Measurements from ENCODE around the gene ZFP90. TPM values are rescaled to one million over a fixed set of nuclear protein-coding genes. Genes with fewer than 3 reads are reported as not detected.
"Not testable (repeated sequence)": the region's sequence is repeated elsewhere in the genome, so short reads cannot be mapped to it uniquely, and the experiment has no call there.

Gene ZFP90
- total RNA-seq: 39.9 TPM

GRCh38 chr16:68538880-68539701 lies at the start of gene ZFP90:
ZFP90 (plus strand) TSS chr16:68539291; CDS start chr16:68539793, 502 bp downstream.
- peak; percentile 91 for DNase-seq (ENCODE audit: low spot score)
- intact Hi-C loops (cut with DNase I): no loop called here
- ATAC-seq: peak; percentile 99

- intact Hi-C loops (cut with DNase I): no loop called here
- no peak for DNase-seq (ENCODE audit: low spot score)
Observed at GRCh38 chr16:68490358-68490757, 48.7 kb upstream of the ZFP90 start.

GRCh38 chr16:68490829-68491575 lies 48.1 kb upstream of the ZFP90 start:
- ATAC-seq: no peak
- intact Hi-C loops (cut with DNase I): no loop called here

More at GRCh38 chr16:68490358-68490757, 48.7 kb upstream of the ZFP90 start:
- ATAC-seq: no peak

GRCh38 chr16:68491576-68491950 lies 47.5 kb upstream of the ZFP90 start:
- no peak for ATAC-seq
- intact Hi-C loops (cut with DNase I): no loop called here
- DNase-seq (ENCODE audit: low spot score): no peak

More at GRCh38 chr16:68490829-68491575, 48.1 kb upstream of the ZFP90 start:
- DNase-seq (ENCODE audit: low spot score): no peak

- intact Hi-C loops (cut with DNase I): no loop called here
- no peak for DNase-seq (ENCODE audit: low spot score)
- ATAC-seq: no peak
Observed at GRCh38 chr16:68492151-68492542, 46.9 kb upstream of the ZFP90 start.

GRCh38 chr16:68492543-68493411 lies 46.3 kb upstream of the ZFP90 start:
- DNase-seq (ENCODE audit: low spot score) (no peak), ATAC-seq (no peak)
- intact Hi-C loops (cut with DNase I): no loop called here

- intact Hi-C loops (cut with DNase I): no loop called here
- ATAC-seq: no peak
Observed at GRCh38 chr16:68493412-68494070, 45.5 kb upstream of the ZFP90 start.

GRCh38 chr16:68494261-68494660 lies 44.8 kb upstream of the ZFP90 start:
- ATAC-seq; DNase-seq (ENCODE audit: low spot score); intact Hi-C loops (cut with DNase I): not testable (repeated sequence)

More at GRCh38 chr16:68493412-68494070, 45.5 kb upstream of the ZFP90 start:
- DNase-seq (ENCODE audit: low spot score): no peak

GRCh38 chr16:68496689-68497088 lies 42.4 kb upstream of the ZFP90 start:
- intact Hi-C loops (cut with DNase I): no loop called here
- no peak for DNase-seq (ENCODE audit: low spot score)

GRCh38 chr16:68499006-68499405 lies 40.1 kb upstream of the ZFP90 start:
- intact Hi-C loops (cut with DNase I): no loop called here
- DNase-seq (ENCODE audit: low spot score) (no peak), ATAC-seq (no peak)

More at GRCh38 chr16:68496689-68497088, 42.4 kb upstream of the ZFP90 start:
- no peak for ATAC-seq

GRCh38 chr16:68503334-68503733 lies 35.8 kb upstream of the ZFP90 start:
- intact Hi-C loops (cut with DNase I): no loop called here
- DNase-seq (ENCODE audit: low spot score) (no peak), ATAC-seq (no peak)

GRCh38 chr16:68504066-68504465 lies 35.0 kb upstream of the ZFP90 start:
- DNase-seq (ENCODE audit: low spot score): no peak
- no peak for ATAC-seq
- intact Hi-C loops (cut with DNase I): no loop called here

- intact Hi-C loops (cut with DNase I): no loop called here
- DNase-seq (ENCODE audit: low spot score) (no peak), ATAC-seq (no peak)
Observed at GRCh38 chr16:68506331-68507053, 32.6 kb upstream of the ZFP90 start.

GRCh38 chr16:68508013-68508412 lies 31.1 kb upstream of the ZFP90 start:
- no peak for DNase-seq (ENCODE audit: low spot score)
- intact Hi-C loops (cut with DNase I): no loop called here
- ATAC-seq: no peak

GRCh38 chr16:68508641-68509240 lies 30.4 kb upstream of the ZFP90 start:
- intact Hi-C loops (cut with DNase I): no loop called here
- DNase-seq (ENCODE audit: low spot score) (no peak), ATAC-seq (no peak)

GRCh38 chr16:68509381-68509780 lies 29.7 kb upstream of the ZFP90 start:
- intact Hi-C loops (cut with DNase I): no loop called here
- DNase-seq (ENCODE audit: low spot score) (no peak), ATAC-seq (no peak)

GRCh38 chr16:68510775-68511174 lies 28.3 kb upstream of the ZFP90 start:
- DNase-seq (ENCODE audit: low spot score): no peak
- intact Hi-C loops (cut with DNase I): no loop called here
- no peak for ATAC-seq

- DNase-seq (ENCODE audit: low spot score): no peak
- ATAC-seq: peak; percentile 17
- intact Hi-C loops (cut with DNase I): no loop called here
Observed at GRCh38 chr16:68512183-68512582, 26.9 kb upstream of the ZFP90 start.

All from sciatic nerve (tissue), 2 donors.